KMS-11 (cell line): ENCODE measurements around the gene LUC7L3.

ENCODE experiments used
- H2AFZ ChIP-seq: fragments of 200-600 bp; sonication (generic); 2 replicates; pipeline ENCODE4 v1.6.1; 2016; ENCODE audit warnings: antibody characterized with exemption, mixed run types, low read depth
- H3K27ac ChIP-seq: fragments of 200-600 bp; sonication (generic); 2 replicates; pipeline ENCODE4 v1.6.1; 2016; ENCODE audit warnings: mild to moderate bottlenecking, mixed run types
- H3K27me3 ChIP-seq: fragments of 200-600 bp; sonication (generic); 2 replicates; pipeline ENCODE4 v1.6.1; 2017; ENCODE audit warnings: mild to moderate bottlenecking, low read depth, mixed run types, moderate library complexity; ENCODE audit not compliant: insufficient read depth
- H3K36me3 ChIP-seq: fragments of 200-600 bp; sonication (generic); 2 replicates; pipeline ENCODE4 v1.6.1; 2017; ENCODE audit warnings: mild to moderate bottlenecking, mixed run types; ENCODE audit not compliant: insufficient read depth
- H3K4me1 ChIP-seq: fragments of 200-600 bp; sonication (generic); 2 replicates; pipeline ENCODE4 v1.6.1; 2016; ENCODE audit warnings: mild to moderate bottlenecking, low read depth, mixed run types; ENCODE audit not compliant: poor library complexity, severe bottlenecking
- H3K4me2 ChIP-seq: fragments of 200-600 bp; sonication (generic); 2 replicates; pipeline ENCODE4 v1.7.0; 2016; ENCODE audit warnings: mild to moderate bottlenecking, mixed run types
- H3K4me3 ChIP-seq: fragments of 200-600 bp; sonication (generic); IDR thresholded peaks from 2 replicates; pipeline ENCODE4 v1.6.1; 2017; ENCODE audit warnings: low read depth, low read length, mixed read lengths; ENCODE audit not compliant: insufficient read depth
- H3K79me2 ChIP-seq: fragments of 200-600 bp; sonication (generic); 2 replicates; pipeline ENCODE4 v1.6.1; 2016; ENCODE audit warnings: low read depth, mixed run types; ENCODE audit not compliant: insufficient read depth
- H3K9ac ChIP-seq: fragments of 200-600 bp; sonication (generic); 2 replicates; pipeline ENCODE4 v1.6.1; 2016; ENCODE audit warnings: mild to moderate bottlenecking, mixed run types
- H4K20me1 ChIP-seq: fragments of 200-600 bp; sonication (generic); 2 replicates; pipeline ENCODE4 v1.6.1; 2016; ENCODE audit warnings: mild to moderate bottlenecking, mixed run types; ENCODE audit not compliant: insufficient read depth
- TF ChIP-seq, protein P1 (sequence below): fragments of 200-600 bp; sonication (generic); conservative IDR thresholded peaks from 2 replicates; pipeline ENCODE4 v1.6.1; 2017; ENCODE audit warnings: low read depth, mild to moderate bottlenecking, antibody characterized with exemption, low read length, moderate library complexity, mixed read lengths

LUC7L3 gene

DNA sequence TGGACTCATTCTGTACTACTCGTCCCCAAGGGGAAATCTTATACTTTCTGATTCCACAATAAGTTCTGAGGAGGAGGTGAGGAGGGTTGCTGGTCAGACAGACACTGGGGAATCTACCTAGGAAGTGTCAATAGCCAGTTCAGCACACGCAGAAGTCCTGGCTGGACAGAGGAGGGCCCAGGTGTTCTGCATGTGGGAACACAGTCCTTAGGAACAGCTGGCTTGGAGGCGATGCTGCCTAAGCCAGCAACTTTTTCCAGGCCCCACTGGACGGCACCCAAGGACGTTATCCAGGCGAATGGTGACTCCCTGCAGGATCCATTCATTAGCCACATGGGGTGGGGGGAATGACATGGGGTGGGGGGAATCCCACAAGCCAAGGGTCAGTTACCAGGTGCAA is 86.1 kb downstream of the LUC7L3 start:
- H2AFZ ChIP-seq, result no peak overlapping the region
- TF ChIP-seq, protein P1, sequence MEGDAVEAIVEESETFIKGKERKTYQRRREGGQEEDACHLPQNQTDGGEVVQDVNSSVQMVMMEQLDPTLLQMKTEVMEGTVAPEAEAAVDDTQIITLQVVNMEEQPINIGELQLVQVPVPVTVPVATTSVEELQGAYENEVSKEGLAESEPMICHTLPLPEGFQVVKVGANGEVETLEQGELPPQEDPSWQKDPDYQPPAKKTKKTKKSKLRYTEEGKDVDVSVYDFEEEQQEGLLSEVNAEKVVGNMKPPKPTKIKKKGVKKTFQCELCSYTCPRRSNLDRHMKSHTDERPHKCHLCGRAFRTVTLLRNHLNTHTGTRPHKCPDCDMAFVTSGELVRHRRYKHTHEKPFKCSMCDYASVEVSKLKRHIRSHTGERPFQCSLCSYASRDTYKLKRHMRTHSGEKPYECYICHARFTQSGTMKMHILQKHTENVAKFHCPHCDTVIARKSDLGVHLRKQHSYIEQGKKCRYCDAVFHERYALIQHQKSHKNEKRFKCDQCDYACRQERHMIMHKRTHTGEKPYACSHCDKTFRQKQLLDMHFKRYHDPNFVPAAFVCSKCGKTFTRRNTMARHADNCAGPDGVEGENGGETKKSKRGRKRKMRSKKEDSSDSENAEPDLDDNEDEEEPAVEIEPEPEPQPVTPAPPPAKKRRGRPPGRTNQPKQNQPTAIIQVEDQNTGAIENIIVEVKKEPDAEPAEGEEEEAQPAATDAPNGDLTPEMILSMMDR, result no peak
- no peaks in the 10 kb centered on the region for H3K36me3 ChIP-seq
- no peak overlapping the region for H3K4me2 ChIP-seq
- H3K79me2 ChIP-seq, result no peaks in the 10 kb centered on the region
- no peaks in the 10 kb centered on the region for H4K20me1 ChIP-seq
- H3K4me3 ChIP-seq, result no peak overlapping the region
- H3K4me1 ChIP-seq, result no peaks in the 10 kb centered on the region
- no peak overlapping the region for H3K27ac ChIP-seq
- H3K9ac ChIP-seq, result no peak overlapping the region
- no peaks in the 10 kb centered on the region for H3K27me3 ChIP-seq
